Panc1 (cell line): Measurements from ENCODE around the gene IFT52. TPM values are rescaled to one million over a fixed set of nuclear protein-coding genes. Genes with fewer than 3 reads are reported as not detected.
A peak's percentile ranks its signal among the peaks of the same experiment; 100 is the strongest.

Source experiments
- ATAC-seq: fragments of 200-7000 bp; cut with Tn5 transposase; 2 replicates; pipeline ENCODE4 v1.9.1; 2020; ENCODE audit warnings: mild to moderate bottlenecking, moderate library complexity
- BruUV-seq: library from RNA; stranded (reverse); fragments of 400-500 nt; replicated peaks from 2 replicates; lab custom pipeline; 2021; lab: Mats Ljungman, UMichigan
- CTCF ChIA-PET: fragments of 300-600 bp; sonication (Branson Sonifier 250); formaldehyde crosslinking; loops from one replicate; lab custom pipeline; 2022; ENCODE audit warnings: antibody characterized with exemption; lab: Charles Lee
- POLR2A ChIA-PET: fragments of 300-600 bp; sonication (Branson Sonifier 250); formaldehyde crosslinking; loops from one replicate; lab custom pipeline; 2022; ENCODE audit warnings: antibody characterized with exemption; lab: Charles Lee
- DNase-seq: peaks from one replicate; pipeline ENCODE4 v3.0.0-alpha.2; 2010; ENCODE audit warnings: low read depth, low spot score
- H3K27ac ChIP-seq: 2 replicates; pipeline ENCODE4 v1.5.1; 2011; ENCODE audit warnings: mild to moderate bottlenecking, low read length, inconsistent platforms
- H3K27me3 ChIP-seq: fragments of 200-500 bp; sonication (Bioruptor generic); 2 replicates; pipeline ENCODE4 v1.6.0; 2014; ENCODE audit warnings: low read length, inconsistent platforms; ENCODE audit not compliant: control insufficient read depth, insufficient read depth
- H3K36me3 ChIP-seq: fragments of 200-500 bp; sonication (Bioruptor generic); 2 replicates; pipeline ENCODE4 v1.5.1; 2014; ENCODE audit warnings: inconsistent platforms, mild to moderate bottlenecking, low read length, moderate library complexity; ENCODE audit not compliant: control insufficient read depth, insufficient read depth
- H3K4me1 ChIP-seq: 2 replicates; pipeline ENCODE4 v1.5.1; 2011; ENCODE audit warnings: inconsistent platforms, mild to moderate bottlenecking, low read length, moderate library complexity; ENCODE audit not compliant: control insufficient read depth, insufficient read depth
- H3K4me3 ChIP-seq, 2 experiments: 2 replicates each; pipeline ENCODE4 v1.5.1; 2011 to 2012; ENCODE audit warnings: low read depth in 2 of 2, low read length in 2 of 2, mild to moderate bottlenecking in 2 of 2, inconsistent platforms in 1 of 2, moderate library complexity in 1 of 2
- H3K9me3 ChIP-seq: fragments of 200-500 bp; sonication (Bioruptor generic); 2 replicates; pipeline ENCODE4 v1.5.1; 2014; ENCODE audit warnings: low read depth, mild to moderate bottlenecking, inconsistent platforms, low read length, moderate library complexity; ENCODE audit not compliant: control insufficient read depth, insufficient read depth
- POLR2AphosphoS5 ChIP-seq: IDR thresholded peaks from 2 replicates; pipeline ENCODE4 v1.6.1; 2012; ENCODE audit warnings: mild to moderate bottlenecking, low read depth, low read length, moderate library complexity
- SIN3A ChIP-seq: IDR thresholded peaks from 2 replicates; pipeline ENCODE4 v1.6.1; 2012; ENCODE audit warnings: low read depth, mild to moderate bottlenecking, low read length, moderate library complexity, borderline replicate concordance; ENCODE audit not compliant: insufficient read depth
- TCF7L2 ChIP-seq: IDR thresholded peaks from 2 replicates; pipeline ENCODE4 v1.6.1; 2011; ENCODE audit warnings: mild to moderate bottlenecking, low read depth, low read length, inconsistent platforms
- in situ Hi-C: cut with HindIII; loops from 2 replicates; pipeline ENCODE4 v1.10.0; 2016; ENCODE audit warnings: low sequenced_read_pairs, low pct_unique_long_range_greater_than_20kb
- intact Hi-C: fragments of 100-400 bp; cut with micrococcal nuclease; formaldehyde crosslinking; loops from one replicate; pipeline ENCODE4 v1.10.0; 2022; ENCODE audit not compliant: unreplicated experiment
- total RNA-seq: library from RNA; stranded (reverse); gene quantifications from one replicate; pipeline ENCODE4 v1.2.1, GENCODE V29; 2021; ENCODE audit not compliant: unreplicated experiment
- TF ChIP-seq, protein P1 (sequence below): fragments of 450-650 bp; IDR thresholded peaks from 2 replicates; pipeline ENCODE4 v1.5.1; 2017; ENCODE audit warnings: mild to moderate bottlenecking
- TF ChIP-seq, protein P2 (sequence below), 2 experiments: IDR thresholded peaks; 2 replicates each; pipeline ENCODE4 v1.6.1; 2011 to 2012; ENCODE audit warnings: low read depth in 2 of 2, control low read depth in 1 of 2, low read length in 1 of 2, mild to moderate bottlenecking in 1 of 2, moderate library complexity in 1 of 2; ENCODE audit not compliant: insufficient read depth in 1 of 2

The IFT52 gene
- total RNA-seq, 1 experiment from 2014 or later: 29.2 TPM

- intact Hi-C loops (no loop called here), in situ Hi-C loops (no loop called here)
- ChIA-PET POLR2A (interaction anchor here (0.7 kb wide), 2 partner anchors 137 to 427 kb away, joined by 11 read pairs; no protein-coding TSS in a partner anchor), CTCF (no interaction called here)
- H3K9me3 ChIP-seq: no peaks in the 10 kb centered on the region
- no peaks in the 10 kb centered on the region for H3K36me3 ChIP-seq
- TSS peak; percentile 76 for BruUV-seq
- peaks cover 21% of the 10 kb centered on the region; the same call in 1 of the 2 replicates for H3K4me1 ChIP-seq
- DNase-seq: no peak
- ATAC-seq: peak; percentile 14
- no peak for TF ChIP-seq POLR2AphosphoS5
- TF ChIP-seq, protein P1, sequence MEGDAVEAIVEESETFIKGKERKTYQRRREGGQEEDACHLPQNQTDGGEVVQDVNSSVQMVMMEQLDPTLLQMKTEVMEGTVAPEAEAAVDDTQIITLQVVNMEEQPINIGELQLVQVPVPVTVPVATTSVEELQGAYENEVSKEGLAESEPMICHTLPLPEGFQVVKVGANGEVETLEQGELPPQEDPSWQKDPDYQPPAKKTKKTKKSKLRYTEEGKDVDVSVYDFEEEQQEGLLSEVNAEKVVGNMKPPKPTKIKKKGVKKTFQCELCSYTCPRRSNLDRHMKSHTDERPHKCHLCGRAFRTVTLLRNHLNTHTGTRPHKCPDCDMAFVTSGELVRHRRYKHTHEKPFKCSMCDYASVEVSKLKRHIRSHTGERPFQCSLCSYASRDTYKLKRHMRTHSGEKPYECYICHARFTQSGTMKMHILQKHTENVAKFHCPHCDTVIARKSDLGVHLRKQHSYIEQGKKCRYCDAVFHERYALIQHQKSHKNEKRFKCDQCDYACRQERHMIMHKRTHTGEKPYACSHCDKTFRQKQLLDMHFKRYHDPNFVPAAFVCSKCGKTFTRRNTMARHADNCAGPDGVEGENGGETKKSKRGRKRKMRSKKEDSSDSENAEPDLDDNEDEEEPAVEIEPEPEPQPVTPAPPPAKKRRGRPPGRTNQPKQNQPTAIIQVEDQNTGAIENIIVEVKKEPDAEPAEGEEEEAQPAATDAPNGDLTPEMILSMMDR: no peak
- 0 out of 2 replicates have a peak, but pooled peaks have one; percentile 27 for TF ChIP-seq SIN3A
- no peaks in the 10 kb centered on the region for H3K27me3 ChIP-seq
- H3K27ac ChIP-seq: peak overlapping the region; percentile 74
- H3K4me3 ChIP-seq: peak overlapping the region; percentile 60 to 73
These were observed 76.8 kb downstream of the IFT52 start for GRCh38 chr20:43667341-43668132.

GRCh38 chr20:43669332-43669731 is 78.6 kb downstream of the IFT52 start:
- intact Hi-C loops (no loop called here), in situ Hi-C loops (no loop called here)
- TF ChIP-seq, protein P2, sequence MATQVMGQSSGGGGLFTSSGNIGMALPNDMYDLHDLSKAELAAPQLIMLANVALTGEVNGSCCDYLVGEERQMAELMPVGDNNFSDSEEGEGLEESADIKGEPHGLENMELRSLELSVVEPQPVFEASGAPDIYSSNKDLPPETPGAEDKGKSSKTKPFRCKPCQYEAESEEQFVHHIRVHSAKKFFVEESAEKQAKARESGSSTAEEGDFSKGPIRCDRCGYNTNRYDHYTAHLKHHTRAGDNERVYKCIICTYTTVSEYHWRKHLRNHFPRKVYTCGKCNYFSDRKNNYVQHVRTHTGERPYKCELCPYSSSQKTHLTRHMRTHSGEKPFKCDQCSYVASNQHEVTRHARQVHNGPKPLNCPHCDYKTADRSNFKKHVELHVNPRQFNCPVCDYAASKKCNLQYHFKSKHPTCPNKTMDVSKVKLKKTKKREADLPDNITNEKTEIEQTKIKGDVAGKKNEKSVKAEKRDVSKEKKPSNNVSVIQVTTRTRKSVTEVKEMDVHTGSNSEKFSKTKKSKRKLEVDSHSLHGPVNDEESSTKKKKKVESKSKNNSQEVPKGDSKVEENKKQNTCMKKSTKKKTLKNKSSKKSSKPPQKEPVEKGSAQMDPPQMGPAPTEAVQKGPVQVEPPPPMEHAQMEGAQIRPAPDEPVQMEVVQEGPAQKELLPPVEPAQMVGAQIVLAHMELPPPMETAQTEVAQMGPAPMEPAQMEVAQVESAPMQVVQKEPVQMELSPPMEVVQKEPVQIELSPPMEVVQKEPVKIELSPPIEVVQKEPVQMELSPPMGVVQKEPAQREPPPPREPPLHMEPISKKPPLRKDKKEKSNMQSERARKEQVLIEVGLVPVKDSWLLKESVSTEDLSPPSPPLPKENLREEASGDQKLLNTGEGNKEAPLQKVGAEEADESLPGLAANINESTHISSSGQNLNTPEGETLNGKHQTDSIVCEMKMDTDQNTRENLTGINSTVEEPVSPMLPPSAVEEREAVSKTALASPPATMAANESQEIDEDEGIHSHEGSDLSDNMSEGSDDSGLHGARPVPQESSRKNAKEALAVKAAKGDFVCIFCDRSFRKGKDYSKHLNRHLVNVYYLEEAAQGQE (IDR thresholded peaks at IDR 0.05; ENCODE audit: insufficient read depth in 1 of 2, low read depth in 2 of 2, low read length in 1 of 2): no peak
- TF ChIP-seq SIN3A: no peak
- no peak for TF ChIP-seq POLR2AphosphoS5
- TF ChIP-seq, protein P1: no peak
- TF ChIP-seq TCF7L2: no peak
- H3K4me1 ChIP-seq: peaks cover 21% of the 10 kb centered on the region; the same call in 1 of the 2 replicates
- no peaks in the 10 kb centered on the region for H3K27me3 ChIP-seq
- DNase-seq (no peak), ATAC-seq (no peak)
- H3K36me3 ChIP-seq: no peaks in the 10 kb centered on the region
- CTCF ChIA-PET: no interaction called here
- no peaks in the 10 kb centered on the region for H3K9me3 ChIP-seq
- no TSS peak for BruUV-seq
- H3K27ac ChIP-seq: peak overlapping the region; percentile 5; the same call in 1 of the 2 replicates
- POLR2A ChIA-PET: no interaction called here
- H3K4me3 ChIP-seq: no peak overlapping the region
